Activated CD4-positive, alpha-beta T cell treated with anti-CD3 and anti-CD28 coated beads for 48 hours (primary cell): ENCODE results near the gene CYFIP2.

Experiments
- DNase-seq: peaks from one replicate; pipeline ENCODE4 v3.0.0-alpha.2; 2020

Gene CYFIP2

GRCh38 chr5:157259699-157260098 is 6.2 kb upstream of the CYFIP2 start:
- DNase-seq = no peak

- DNase-seq = no peak
These were observed 2.3 kb upstream of the CYFIP2 start for GRCh38 chr5:157263496-157264090.

- peak; percentile 70 for DNase-seq
These were observed 524 bp downstream of the CYFIP2 start for GRCh38 chr5:157266286-157267007.

GRCh38 chr5:157267025-157267424 is 1.1 kb downstream of the CYFIP2 start:
- DNase-seq = no peak

- no peak for DNase-seq
These were observed 2.0 kb downstream of the CYFIP2 start for GRCh38 chr5:157267761-157268480.

GRCh38 chr5:157269165-157269671 is 3.3 kb downstream of the CYFIP2 start:
- DNase-seq = no peak

GRCh38 chr5:157269761-157270272 is 3.9 kb downstream of the CYFIP2 start:
- DNase-seq = peak; percentile 57

- DNase-seq = no peak
These were observed 4.8 kb downstream of the CYFIP2 start for GRCh38 chr5:157270771-157271170.

GRCh38 chr5:157271740-157272271 is 5.9 kb downstream of the CYFIP2 start:
- peak; percentile 91 for DNase-seq

- peak; percentile 48 for DNase-seq
These were observed 7.2 kb downstream of the CYFIP2 start for GRCh38 chr5:157273131-157273556.

- DNase-seq = no peak
These were observed 9.5 kb downstream of the CYFIP2 start for GRCh38 chr5:157275403-157275802.

GRCh38 chr5:157278319-157279037 is 12.6 kb downstream of the CYFIP2 start:
- no peak for DNase-seq

- no peak for DNase-seq
These were observed 13.8 kb downstream of the CYFIP2 start for GRCh38 chr5:157279605-157280239.

- no peak for DNase-seq
These were observed 15.0 kb downstream of the CYFIP2 start for GRCh38 chr5:157280927-157281326.

GRCh38 chr5:157282150-157282549 is 16.2 kb downstream of the CYFIP2 start:
- no peak for DNase-seq

GRCh38 chr5:157283434-157283833 is 17.5 kb downstream of the CYFIP2 start:
- DNase-seq = no peak

- DNase-seq = no peak
These were observed 18.7 kb downstream of the CYFIP2 start for GRCh38 chr5:157284458-157285212.

GRCh38 chr5:157285310-157286035 is 19.6 kb downstream of the CYFIP2 start:
- no peak for DNase-seq

GRCh38 chr5:157286761-157287211 is 20.9 kb downstream of the CYFIP2 start:
- DNase-seq = no peak

GRCh38 chr5:157288405-157289163 is 22.7 kb downstream of the CYFIP2 start:
- no peak for DNase-seq
